MM.1S (cell line): ENCODE results near the gene NFAT5.

Experiments used
- DNase-seq: peaks from one replicate; pipeline ENCODE4 v3.0.0-alpha.2; 2015
- H2AFZ ChIP-seq: fragments of 300-600 bp; sonication (generic); 2 replicates; pipeline ENCODE4 v1.6.0; 2016; ENCODE audit warnings: antibody characterized with exemption, low read length
- H3F3A ChIP-seq: fragments of 300-600 bp; sonication (generic); 2 replicates; pipeline ENCODE4 v1.6.1; 2016; ENCODE audit warnings: mild to moderate bottlenecking, antibody characterized with exemption, low read length, moderate library complexity, mixed read lengths; ENCODE audit not compliant: insufficient read depth
- H3K27ac ChIP-seq: fragments of 300-600 bp; sonication (generic); 2 replicates; pipeline ENCODE4 v1.5.1; 2016; ENCODE audit warnings: mild to moderate bottlenecking, low read length
- H3K27me3 ChIP-seq: fragments of 300-600 bp; sonication (generic); replicated peaks from 2 replicates; pipeline ENCODE4 v1.6.0; 2016; ENCODE audit warnings: low read length; ENCODE audit not compliant: insufficient read depth
- H3K36me3 ChIP-seq: fragments of 300-600 bp; sonication (generic); replicated peaks from 2 replicates; pipeline ENCODE4 v1.6.1; 2016; ENCODE audit warnings: mild to moderate bottlenecking, low read length, mixed read lengths; ENCODE audit not compliant: insufficient read depth
- H3K4me1 ChIP-seq: fragments of 300-600 bp; sonication (generic); 2 replicates; pipeline ENCODE4 v1.6.1; 2016; ENCODE audit warnings: low read length, mixed read lengths
- H3K4me2 ChIP-seq: fragments of 300-600 bp; sonication (generic); 2 replicates; pipeline ENCODE4 v1.6.0; 2016; ENCODE audit warnings: low read depth, low read length
- H3K4me3 ChIP-seq: fragments of 300-600 bp; sonication (generic); 2 replicates; pipeline ENCODE4 v1.5.1; 2016; ENCODE audit warnings: low read length, mixed read lengths
- H3K79me2 ChIP-seq: fragments of 300-600 bp; sonication (generic); 2 replicates; pipeline ENCODE4 v1.6.1; 2016; ENCODE audit warnings: mixed run types, low read length, mixed read lengths
- H3K9ac ChIP-seq: fragments of 300-600 bp; sonication (generic); 2 replicates; pipeline ENCODE4 v1.6.1; 2016; ENCODE audit warnings: low read length, mixed read lengths
- H3K9me2 ChIP-seq: fragments of 300-600 bp; sonication (generic); replicated peaks from 2 replicates; pipeline ENCODE4 v1.6.1; 2016; ENCODE audit warnings: mild to moderate bottlenecking, low read length, mixed read lengths; ENCODE audit not compliant: insufficient read depth
- H3K9me3 ChIP-seq: fragments of 300-600 bp; sonication (generic); replicated peaks from 2 replicates; pipeline ENCODE4 v1.6.1; 2016; ENCODE audit warnings: mild to moderate bottlenecking, low read length, mixed read lengths; ENCODE audit not compliant: insufficient read depth
- H4K20me1 ChIP-seq: fragments of 300-600 bp; sonication (generic); 2 replicates; pipeline ENCODE4 v1.6.1; 2016; ENCODE audit warnings: mild to moderate bottlenecking, low read length, moderate library complexity, mixed read lengths; ENCODE audit not compliant: insufficient read depth
- EZH2 ChIP-seq: fragments of 300-600 bp; sonication (generic); optimal IDR thresholded peaks from 2 replicates; pipeline ENCODE3; 2017; ENCODE audit warnings: low read depth, mild to moderate bottlenecking, antibody characterized with exemption, low read length, mixed read lengths
- EZH2phosphoT487 ChIP-seq: fragments of 300-600 bp; sonication (generic); IDR thresholded peaks from 2 replicates; pipeline ENCODE4 v1.6.1; 2018; ENCODE audit warnings: antibody characterized with exemption, low read length
- TF ChIP-seq, protein P1 (sequence below): fragments of 300-600 bp; sonication (generic); IDR thresholded peaks from 2 replicates; pipeline ENCODE4 v1.5.1; 2016; ENCODE audit warnings: antibody characterized with exemption, low read length, mixed read lengths

NFAT5 gene

DNA sequence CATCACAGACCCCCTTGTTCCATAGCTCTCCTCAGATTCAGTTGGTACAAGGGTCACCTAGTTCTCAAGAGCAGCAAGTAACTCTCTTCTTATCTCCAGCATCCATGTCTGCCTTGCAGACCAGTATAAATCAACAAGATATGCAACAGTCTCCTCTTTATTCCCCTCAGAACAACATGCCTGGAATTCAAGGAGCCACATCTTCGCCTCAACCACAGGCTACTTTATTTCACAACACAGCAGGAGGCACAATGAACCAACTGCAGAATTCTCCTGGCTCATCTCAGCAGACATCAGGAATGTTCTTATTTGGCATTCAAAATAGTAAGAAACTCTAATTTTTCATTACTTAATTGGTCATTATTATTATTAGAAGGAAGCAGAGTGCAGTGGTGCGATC is 128.2 kb downstream of the NFAT5 start:
- Histone ChIP-seq H3K27me3 (no peaks in the 10 kb centered on the region), H3K9me2 (no peaks in the 10 kb centered on the region), H3K79me2 (no peaks in the 10 kb centered on the region), H3K4me1 (peaks cover 35% of the 10 kb centered on the region), H3K4me2 (no peak overlapping the region), H3K9me3 (no peaks in the 10 kb centered on the region), H2AFZ (no peak overlapping the region), H3K4me3 (no peak overlapping the region), H3K9ac (no peak overlapping the region), H3F3A (peaks cover 30% of the 10 kb centered on the region), H3K36me3 (no peaks in the 10 kb centered on the region), H3K27ac (no peak overlapping the region), H4K20me1 (no peaks in the 10 kb centered on the region)
- no peak for DNase-seq
- TF ChIP-seq EZH2 (no peak), EZH2phosphoT487 (no peak)
- TF ChIP-seq, protein P1, sequence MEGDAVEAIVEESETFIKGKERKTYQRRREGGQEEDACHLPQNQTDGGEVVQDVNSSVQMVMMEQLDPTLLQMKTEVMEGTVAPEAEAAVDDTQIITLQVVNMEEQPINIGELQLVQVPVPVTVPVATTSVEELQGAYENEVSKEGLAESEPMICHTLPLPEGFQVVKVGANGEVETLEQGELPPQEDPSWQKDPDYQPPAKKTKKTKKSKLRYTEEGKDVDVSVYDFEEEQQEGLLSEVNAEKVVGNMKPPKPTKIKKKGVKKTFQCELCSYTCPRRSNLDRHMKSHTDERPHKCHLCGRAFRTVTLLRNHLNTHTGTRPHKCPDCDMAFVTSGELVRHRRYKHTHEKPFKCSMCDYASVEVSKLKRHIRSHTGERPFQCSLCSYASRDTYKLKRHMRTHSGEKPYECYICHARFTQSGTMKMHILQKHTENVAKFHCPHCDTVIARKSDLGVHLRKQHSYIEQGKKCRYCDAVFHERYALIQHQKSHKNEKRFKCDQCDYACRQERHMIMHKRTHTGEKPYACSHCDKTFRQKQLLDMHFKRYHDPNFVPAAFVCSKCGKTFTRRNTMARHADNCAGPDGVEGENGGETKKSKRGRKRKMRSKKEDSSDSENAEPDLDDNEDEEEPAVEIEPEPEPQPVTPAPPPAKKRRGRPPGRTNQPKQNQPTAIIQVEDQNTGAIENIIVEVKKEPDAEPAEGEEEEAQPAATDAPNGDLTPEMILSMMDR, result no peak

DNA sequence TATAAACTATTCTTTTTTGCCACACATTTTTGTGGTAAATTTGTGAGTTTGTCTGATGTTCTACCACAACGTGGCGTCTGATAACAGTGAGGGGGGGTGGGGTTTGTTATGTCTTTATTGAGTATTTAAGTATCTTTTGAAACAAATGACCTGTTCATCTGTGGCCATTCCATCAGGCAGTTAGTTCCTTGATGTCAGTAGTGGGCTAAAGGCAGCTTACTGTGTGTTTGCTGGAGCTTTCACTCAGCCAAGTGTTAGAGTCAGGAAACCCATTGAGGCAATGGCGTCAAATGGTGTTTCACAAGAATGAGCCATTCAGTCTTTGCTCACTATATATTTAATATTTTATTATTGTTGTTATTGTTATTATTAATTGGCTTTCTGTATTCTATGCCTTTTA is 132.6 kb downstream of the NFAT5 start:
- Histone ChIP-seq H3K4me1 (peaks cover under 1% of the 10 kb centered on the region; the same call in 1 of the 2 replicates), H3K36me3 (no peaks in the 10 kb centered on the region), H3K9me3 (no peaks in the 10 kb centered on the region), H4K20me1 (no peaks in the 10 kb centered on the region), H2AFZ (no peak overlapping the region), H3K4me3 (no peak overlapping the region), H3F3A (0 out of 2 replicates have a peak, but pooled peaks cover 3% of the 10 kb centered on the region), H3K27me3 (no peaks in the 10 kb centered on the region), H3K27ac (no peak overlapping the region), H3K9ac (no peak overlapping the region), H3K79me2 (no peaks in the 10 kb centered on the region), H3K4me2 (no peak overlapping the region), H3K9me2 (no peaks in the 10 kb centered on the region)
- TF ChIP-seq EZH2phosphoT487 (no peak), EZH2 (no peak)
- TF ChIP-seq, protein P1, result no peak
- DNase-seq, result no peak

DNA sequence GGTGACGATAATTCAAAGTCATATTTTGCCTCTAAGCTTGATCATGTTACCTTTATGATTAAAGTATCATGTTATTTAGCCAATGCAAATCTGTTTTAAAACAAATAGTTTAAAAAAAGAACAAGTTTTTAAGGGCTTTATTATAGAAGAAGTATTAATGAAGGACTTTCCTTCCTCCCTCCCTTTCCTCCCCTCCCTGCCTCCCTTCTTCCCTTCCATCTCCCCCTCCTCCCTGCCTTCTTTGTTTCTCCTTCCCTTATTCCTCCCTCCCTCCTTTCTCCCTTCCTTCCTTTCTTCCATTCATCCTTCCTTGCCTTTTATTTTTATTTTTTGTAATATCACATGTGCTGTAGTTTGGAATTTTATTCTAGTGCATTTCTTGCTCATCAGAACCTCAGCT is 134.1 kb downstream of the NFAT5 start:
- Histone ChIP-seq H3K27ac (no peak overlapping the region), H3K4me1 (no peaks in the 10 kb centered on the region), H3K27me3 (no peaks in the 10 kb centered on the region), H3K4me3 (no peak overlapping the region), H3K9me3 (no peaks in the 10 kb centered on the region), H3F3A (no peaks in the 10 kb centered on the region), H2AFZ (no peak overlapping the region), H3K9ac (no peak overlapping the region), H4K20me1 (no peaks in the 10 kb centered on the region), H3K36me3 (no peaks in the 10 kb centered on the region), H3K4me2 (no peak overlapping the region), H3K79me2 (no peaks in the 10 kb centered on the region), H3K9me2 (no peaks in the 10 kb centered on the region)
- TF ChIP-seq EZH2phosphoT487, result no peak
- no peak for TF ChIP-seq EZH2
- TF ChIP-seq, protein P1, result no peak
- DNase-seq, result no peak
